ENCODE measurements around the gene PHB1.

GRCh38 chr17:49425004-49425286 lies 10.3 kb upstream of the PHB1 start:
- TF ChIP-seq CTCF (IDR thresholded peaks at IDR 0.05) (no peak), POLR2A (IDR thresholded peaks at IDR 0.05) (no peak)

Data from gastroesophageal sphincter (tissue), 3 donors.